ENCODE results near the gene IGF1R. TPM values are rescaled to one million over a fixed set of nuclear protein-coding genes. Genes with fewer than 3 reads are reported as not detected.

IGF1R gene
- total RNA-seq, 1 experiment from 2014 or later, result 3.8 TPM

- Histone ChIP-seq H3K36me3 (ENCODE audit: low read depth, low read length) (no peaks in the 10 kb centered on the region), H3K9me2 (replicated peaks; ENCODE audit: low read length) (no peaks in the 10 kb centered on the region), H3K4me2 (ENCODE audit: low read length) (peak overlapping the region; percentile 50), H2AFZ (ENCODE audit: low read length) (no peak overlapping the region), H3K9ac (ENCODE audit: low read length) (no peak overlapping the region), H3K27ac (ENCODE audit: low read length) (peak overlapping the region; percentile 56), H3K27me3 (ENCODE audit: low read length) (no peaks in the 10 kb centered on the region), H3K79me2 (ENCODE audit: low read length) (no peaks in the 10 kb centered on the region; the same call in 1 of the 2 replicates), H3K4me3 (ENCODE audit: low read length) (no peak overlapping the region), H3K9me3 (ENCODE audit: low read length) (no peaks in the 10 kb centered on the region), H3F3A (ENCODE audit: low read length, unreplicated experiment) (peaks cover 3% of the 10 kb centered on the region), H4K20me1 (ENCODE audit: low read length) (no peaks in the 10 kb centered on the region), H3K4me1 (ENCODE audit: insufficient read depth, low read length) (peaks cover 37% of the 10 kb centered on the region)
- DNase-seq, result peak; percentile 14
- intact Hi-C loops (cut with micrococcal nuclease), result no loop called here
- no TSS peak for BruUV-seq (replicated peaks)
- CTCF ChIA-PET, result no interaction called here
- TF ChIP-seq EZH2phosphoT487 (IDR thresholded peaks at IDR 0.05; ENCODE audit: borderline replicate concordance, low read length), result no peak
- TF ChIP-seq CTCF (conservative IDR thresholded peaks at IDR 0.05; ENCODE audit: low read depth, low read length), result peak; percentile 21; the same call in 1 of the 2 replicates
- POLR2A ChIA-PET (ENCODE audit: unreplicated experiment), result no interaction called here
- ATAC-seq, result no peak; the same call in 1 of the 2 replicates
These were observed 155.7 kb downstream of the IGF1R start for GRCh38 chr15:98804057-98804380.

- CTCF ChIA-PET, result no interaction called here
- ATAC-seq, result no peak
- intact Hi-C loops (cut with micrococcal nuclease), result no loop called here
These were observed 157.3 kb downstream of the IGF1R start for GRCh38 chr15:98805434-98806274.

More at GRCh38 chr15:98805434-98806274, 157.3 kb downstream of the IGF1R start:
- Histone ChIP-seq H3K36me3 (ENCODE audit: low read depth, low read length) (no peaks in the 10 kb centered on the region), H3F3A (ENCODE audit: low read length, unreplicated experiment) (peaks cover 3% of the 10 kb centered on the region), H3K4me3 (ENCODE audit: low read length) (no peak overlapping the region), H3K9me3 (ENCODE audit: low read length) (no peaks in the 10 kb centered on the region), H2AFZ (ENCODE audit: low read length) (no peak overlapping the region), H3K27ac (ENCODE audit: low read length) (no peak overlapping the region), H4K20me1 (ENCODE audit: low read length) (no peaks in the 10 kb centered on the region), H3K4me1 (ENCODE audit: insufficient read depth, low read length) (peaks cover 28% of the 10 kb centered on the region), H3K9ac (ENCODE audit: low read length) (no peak overlapping the region), H3K79me2 (ENCODE audit: low read length) (no peaks in the 10 kb centered on the region; the same call in 1 of the 2 replicates), H3K4me2 (ENCODE audit: low read length) (no peak overlapping the region), H3K27me3 (ENCODE audit: low read length) (no peaks in the 10 kb centered on the region), H3K9me2 (replicated peaks; ENCODE audit: low read length) (no peaks in the 10 kb centered on the region)
- TF ChIP-seq EZH2phosphoT487 (IDR thresholded peaks at IDR 0.05; ENCODE audit: borderline replicate concordance, low read length) (no peak), CTCF (conservative IDR thresholded peaks at IDR 0.05; ENCODE audit: low read depth, low read length) (no peak), EZH2 (IDR thresholded peaks at IDR 0.05; ENCODE audit: low read length, unreplicated experiment) (no peak)
- DNase-seq, result peak; percentile 9
- POLR2A ChIA-PET (ENCODE audit: unreplicated experiment), result no interaction called here
- no TSS peak for BruUV-seq (replicated peaks)
